Omental fat pad (tissue), 4 donors: ENCODE measurements around the gene TES. TPM values are rescaled to one million over a fixed set of nuclear protein-coding genes. Genes with fewer than 3 reads are reported as not detected.

Experiments used
- ATAC-seq: fragments of 150-250 bp; one replicate; pipeline ENCODE4 v1.9.1; 2016; ENCODE audit warnings: mild to moderate bottlenecking, moderate library complexity; ENCODE audit not compliant: low FRiP score
- DNase-seq: peaks from one replicate; pipeline ENCODE4 v3.0.0-alpha.2; 2019; ENCODE audit warnings: low spot score
- CTCF ChIP-seq, 3 donors: fragments of 450-650 bp; IDR thresholded peaks; one replicate each; pipeline ENCODE4 v1.5.1; 2016 to 2017; ENCODE audit warnings: antibody characterized with exemption in 3 of 3, mild to moderate bottlenecking in 3 of 3, moderate library complexity in 2 of 3
- total RNA-seq, 4 donors: library from RNA; depleted of rRNA; stranded (reverse); fragments of >200 nt; gene quantifications; one replicate each; pipeline ENCODE4 v1.1.0, GENCODE V29; 2016

TES gene
- total RNA-seq, 4 donors from 2014 or later = 22.0 to 58.6 (median 35.8) TPM

DNA sequence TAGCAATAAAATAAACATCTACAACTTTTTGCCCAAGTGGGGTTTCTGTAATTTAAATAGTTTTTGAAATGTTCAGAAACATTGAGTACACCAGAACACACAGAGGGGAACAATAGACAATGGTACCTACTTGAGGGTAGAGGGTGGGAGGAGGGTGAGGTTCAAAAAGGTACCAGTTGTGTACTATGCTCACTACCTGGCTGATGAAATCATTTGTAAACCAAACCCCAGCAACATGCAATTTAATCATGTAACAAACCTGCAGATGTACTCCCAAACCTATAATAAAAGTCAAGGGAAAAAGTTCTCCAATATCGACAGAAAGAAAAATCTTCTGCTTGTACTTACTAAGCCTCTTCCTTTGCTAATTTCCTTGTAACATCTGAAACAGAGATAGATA, 4.2 kb upstream of the TES start:
- no peak for ATAC-seq
- TF ChIP-seq CTCF (IDR thresholded peaks at IDR 0.05) = no peak
- no peak for DNase-seq

DNA sequence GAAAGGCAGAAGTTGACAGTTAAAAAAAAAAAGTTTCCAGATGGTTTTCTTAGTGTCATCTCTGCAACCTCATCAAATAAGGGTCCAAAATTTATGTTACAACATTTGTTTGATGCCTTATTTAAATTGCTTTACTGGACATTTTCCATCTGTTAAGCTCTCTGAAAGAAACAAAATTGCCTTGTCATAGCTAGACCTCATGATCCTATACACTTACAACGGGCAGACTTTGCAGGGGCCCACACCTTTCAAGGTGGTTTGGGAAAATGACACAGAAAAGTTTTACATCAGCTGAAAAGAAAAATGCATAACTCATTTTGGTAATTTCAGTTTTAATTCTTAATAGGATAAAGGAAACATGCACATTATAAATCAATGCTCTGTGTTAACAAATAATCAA, 1.4 kb upstream of the TES start:
- no peak for DNase-seq
- TF ChIP-seq CTCF (IDR thresholded peaks at IDR 0.05) = no peak
- no peak for ATAC-seq

- ATAC-seq (no peak), DNase-seq (no peak)
- TF ChIP-seq CTCF (IDR thresholded peaks at IDR 0.05) = no peak
Measured at GRCh38 chr7:116209561-116210070, 723 bp upstream of the TES start.

GRCh38 chr7:116211006-116211912, 920 bp downstream of the TES start:
- ATAC-seq (peak; percentile 72), DNase-seq (no peak)
- TF ChIP-seq CTCF (IDR thresholded peaks at IDR 0.05) = no peak

GRCh38 chr7:116211913-116212596, 1.7 kb downstream of the TES start:
- no peak for DNase-seq
- TF ChIP-seq CTCF (IDR thresholded peaks at IDR 0.05) = no peak
- no peak for ATAC-seq

- DNase-seq (no peak), ATAC-seq (no peak)
- TF ChIP-seq CTCF (IDR thresholded peaks at IDR 0.05) = no peak
Measured at GRCh38 chr7:116212869-116213268, 2.5 kb downstream of the TES start.
